ENCODE measurements around the gene CHMP4B. TPM values are rescaled to one million over a fixed set of nuclear protein-coding genes. Genes with fewer than 3 reads are reported as not detected.

Gene CHMP4B
- total and polyA plus RNA-seq, 4 donors: 2.7 to 37.2 (median 17.2) TPM

GRCh38 chr20:33843854-33844253 lies 32.7 kb downstream of the CHMP4B start:
- 26% methylated on average over 4 of the region's 4 CpGs for WGBS
- no peak for DNase-seq (ENCODE audit: low spot score)
- Histone ChIP-seq H3K27ac (ENCODE audit: low read depth in 1 of 2, low read length in 2 of 2) (no peak overlapping the region), H3K4me1 (ENCODE audit: control insufficient read depth in 4 of 4, insufficient read depth in 4 of 4, low read length in 3 of 4) (peaks cover 16 to 57% (median 42%) of the 10 kb centered on the region in 4 donors), H3K9me3 (ENCODE audit: control insufficient read depth in 4 of 4, low read length in 3 of 4) (no peaks in the 10 kb centered on the region), H3K4me3 (ENCODE audit: low read depth in 1 of 3, low read length in 3 of 3) (no peak overlapping the region), H3K36me3 (ENCODE audit: control insufficient read depth in 4 of 4, insufficient read depth in 3 of 4, low read depth in 1 of 4, low read length in 3 of 4) (peaks cover 0 to 3% (median 0%) of the 10 kb centered on the region in 4 donors), H3K27me3 (ENCODE audit: control insufficient read depth in 4 of 4, insufficient read depth in 4 of 4, low read length in 3 of 4) (no peaks in the 10 kb centered on the region), H3K9ac (ENCODE audit: low read depth in 1 of 2, low read length in 2 of 2) (no peak overlapping the region)
- TF ChIP-seq ATF3 (IDR thresholded peaks at IDR 0.05) (no peak), NR2F2 (IDR thresholded peaks at IDR 0.05) (no peak), FOXA2 (IDR thresholded peaks at IDR 0.05) (no peak), HNF4A (conservative IDR thresholded peaks at IDR 0.05) (no peak), EGR1 (IDR thresholded peaks at IDR 0.05; ENCODE audit: low read depth in 2 of 2) (no peak), MAX (IDR thresholded peaks at IDR 0.05) (no peak), GABPA (IDR thresholded peaks at IDR 0.05 in 1 of 2, conservative IDR thresholded peaks at IDR 0.05 in 1 of 2) (no peak), RXRA (IDR thresholded peaks at IDR 0.05) (no peak), SP1 (IDR thresholded peaks at IDR 0.05) (no peak), REST (IDR thresholded peaks at IDR 0.05) (no peak), CTCF (IDR thresholded peaks at IDR 0.05; ENCODE audit: low read depth, low read length, missing input control) (no peak), FOXA1 (IDR thresholded peaks at IDR 0.05) (no peak), RAD21 (IDR thresholded peaks at IDR 0.05) (no peak), TAF1 (conservative IDR thresholded peaks at IDR 0.05) (no peak), JUND (IDR thresholded peaks at IDR 0.05) (no peak), ZBTB33 (IDR thresholded peaks at IDR 0.05) (no peak), HNF4G (IDR thresholded peaks at IDR 0.05) (no peak), YY1 (IDR thresholded peaks at IDR 0.05) (no peak)

Measured in liver (tissue), 9 donors.